GDM1 (cell line): Measurements from ENCODE around the gene XPO5.
"Not testable (repeated sequence)": the region's sequence is repeated elsewhere in the genome, so short reads cannot be mapped to it uniquely, and the experiment has no call there.

Experiments
- DNase-seq: peaks from one replicate; lab custom pipeline; 2025; lab: John Stamatoyannopoulos, UW

XPO5 gene

GRCh38 chr6:43575772-43576551, at the start of gene XPO5, which contains the start of gene POLH:
XPO5 (minus strand) TSS chr6:43576038; CDS start chr6:43575864, 174 bp downstream.
POLH (plus strand) TSS chr6:43576185; CDS start chr6:43582320, 6,135 bp downstream.
- peak; percentile 95 for DNase-seq

GRCh38 chr6:43625393-43625992, 49.7 kb upstream of the XPO5 start:
- DNase-seq = no peak

- DNase-seq = no peak
Measured at GRCh38 chr6:43624786-43625288, 49.0 kb upstream of the XPO5 start.

- no peak for DNase-seq
Measured at GRCh38 chr6:43623880-43624785, 48.3 kb upstream of the XPO5 start.

GRCh38 chr6:43622541-43622940, 46.7 kb upstream of the XPO5 start:
- no peak for DNase-seq

- no peak for DNase-seq
Measured at GRCh38 chr6:43621836-43622180, 46.0 kb upstream of the XPO5 start.

- DNase-seq = no peak
Measured at GRCh38 chr6:43621078-43621835, 45.4 kb upstream of the XPO5 start.

- no peak for DNase-seq
Measured at GRCh38 chr6:43616725-43617472, 41.1 kb upstream of the XPO5 start.

GRCh38 chr6:43614396-43614730, 38.5 kb upstream of the XPO5 start:
- no peak for DNase-seq

GRCh38 chr6:43613721-43614395, 38.0 kb upstream of the XPO5 start:
- no peak for DNase-seq

- no peak for DNase-seq
Measured at GRCh38 chr6:43610431-43610830, 34.6 kb upstream of the XPO5 start.

GRCh38 chr6:43609402-43609801, 33.6 kb upstream of the XPO5 start:
- no peak for DNase-seq

GRCh38 chr6:43608807-43609206, 33.0 kb upstream of the XPO5 start:
- DNase-seq = no peak

GRCh38 chr6:43608310-43608763, 32.5 kb upstream of the XPO5 start:
- peak; percentile 29 for DNase-seq

- DNase-seq = no peak
Measured at GRCh38 chr6:43606019-43606418, 30.2 kb upstream of the XPO5 start.

GRCh38 chr6:43604174-43604573, 28.3 kb upstream of the XPO5 start:
- no peak for DNase-seq

- DNase-seq = no peak
Measured at GRCh38 chr6:43600595-43600994, 24.8 kb upstream of the XPO5 start.

GRCh38 chr6:43593938-43594337, 18.1 kb upstream of the XPO5 start:
- no peak for DNase-seq

- not testable (repeated sequence) for DNase-seq
Measured at GRCh38 chr6:43589564-43589963, 13.7 kb upstream of the XPO5 start.

GRCh38 chr6:43588194-43588593, 12.4 kb upstream of the XPO5 start:
- DNase-seq = no peak
